CD4-positive, alpha-beta T cell treated with Interleukin-6 for 4 hours (primary cell): Measurements from ENCODE around the gene FOSL1.

Source experiments
- DNase-seq: peaks from one replicate; pipeline ENCODE4 v3.0.0-alpha.2; 2020; ENCODE audit warnings: mixed read lengths

The FOSL1 gene

GRCh38 chr11:65919573-65920371 lies 19.6 kb upstream of the FOSL1 start:
- DNase-seq = peak; percentile 68

GRCh38 chr11:65919141-65919572 lies 19.0 kb upstream of the FOSL1 start, which contains the start of gene DRAP1:
Gene DRAP1 (plus strand): TSS chr11:65919426. CDS start chr11:65919502, 76 bp downstream.
- peak; percentile 99 for DNase-seq

GRCh38 chr11:65918211-65919140 lies 18.3 kb upstream of the FOSL1 start, which contains the start of gene C11orf68:
Gene C11orf68 (minus strand): TSS chr11:65919062. CDS start chr11:65919031, 31 bp downstream.
- peak; percentile 56 for DNase-seq

GRCh38 chr11:65917434-65918210 lies 17.4 kb upstream of the FOSL1 start:
- no peak for DNase-seq

- no peak for DNase-seq
Observed at GRCh38 chr11:65917077-65917433, 16.9 kb upstream of the FOSL1 start.

- DNase-seq = no peak
Observed at GRCh38 chr11:65916391-65916790, 16.2 kb upstream of the FOSL1 start.

GRCh38 chr11:65915821-65916251 lies 15.6 kb upstream of the FOSL1 start:
- DNase-seq = peak; percentile 32

- DNase-seq = no peak
Observed at GRCh38 chr11:65915101-65915820, 15.1 kb upstream of the FOSL1 start.

GRCh38 chr11:65912845-65913244 lies 12.7 kb upstream of the FOSL1 start:
- no peak for DNase-seq

GRCh38 chr11:65911682-65912568 lies 11.7 kb upstream of the FOSL1 start:
- no peak for DNase-seq

GRCh38 chr11:65907878-65908277 lies 7.7 kb upstream of the FOSL1 start:
- no peak for DNase-seq

- DNase-seq = no peak
Observed at GRCh38 chr11:65906602-65907001, 6.4 kb upstream of the FOSL1 start.

GRCh38 chr11:65903715-65904114 lies 3.5 kb upstream of the FOSL1 start:
- DNase-seq = no peak

- no peak for DNase-seq
Observed at GRCh38 chr11:65903068-65903481, 2.9 kb upstream of the FOSL1 start.

GRCh38 chr11:65900899-65901180 lies 652 bp upstream of the FOSL1 start:
- no peak for DNase-seq

- peak; percentile 67 for DNase-seq
Observed at GRCh38 chr11:65899356-65900124, 648 bp downstream of the FOSL1 start.

- DNase-seq = no peak
Observed at GRCh38 chr11:65898656-65899355, 1.4 kb downstream of the FOSL1 start.

GRCh38 chr11:65897020-65897471 lies 3.1 kb downstream of the FOSL1 start:
- DNase-seq = no peak
